ENCODE measurements around the gene PKP4. TPM values are rescaled to one million over a fixed set of nuclear protein-coding genes. Genes with fewer than 3 reads are reported as not detected.

The PKP4 gene
- total RNA-seq, 1 experiment from 2014 or later: 55.2 TPM

DNA sequence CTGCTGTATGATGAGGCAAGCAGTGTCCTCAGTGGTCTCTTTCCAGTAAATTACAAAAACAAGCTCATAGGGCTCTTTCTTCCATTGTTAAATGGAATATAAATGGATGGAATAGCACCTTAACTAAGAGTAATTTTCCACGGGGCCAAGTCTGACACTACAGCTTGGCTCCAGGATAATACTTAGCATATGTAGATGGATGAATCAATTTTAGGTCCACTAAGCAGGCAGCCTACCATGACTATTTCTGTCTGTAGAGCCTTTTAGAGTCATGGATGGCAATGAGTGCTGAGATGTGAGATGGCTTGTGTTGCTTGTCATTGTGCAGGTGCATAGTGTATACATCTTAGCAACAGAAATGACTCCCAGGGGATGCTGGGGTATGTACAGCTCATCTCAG, 125.9 kb downstream of the PKP4 start (continued):
- TF ChIP-seq, protein P1, sequence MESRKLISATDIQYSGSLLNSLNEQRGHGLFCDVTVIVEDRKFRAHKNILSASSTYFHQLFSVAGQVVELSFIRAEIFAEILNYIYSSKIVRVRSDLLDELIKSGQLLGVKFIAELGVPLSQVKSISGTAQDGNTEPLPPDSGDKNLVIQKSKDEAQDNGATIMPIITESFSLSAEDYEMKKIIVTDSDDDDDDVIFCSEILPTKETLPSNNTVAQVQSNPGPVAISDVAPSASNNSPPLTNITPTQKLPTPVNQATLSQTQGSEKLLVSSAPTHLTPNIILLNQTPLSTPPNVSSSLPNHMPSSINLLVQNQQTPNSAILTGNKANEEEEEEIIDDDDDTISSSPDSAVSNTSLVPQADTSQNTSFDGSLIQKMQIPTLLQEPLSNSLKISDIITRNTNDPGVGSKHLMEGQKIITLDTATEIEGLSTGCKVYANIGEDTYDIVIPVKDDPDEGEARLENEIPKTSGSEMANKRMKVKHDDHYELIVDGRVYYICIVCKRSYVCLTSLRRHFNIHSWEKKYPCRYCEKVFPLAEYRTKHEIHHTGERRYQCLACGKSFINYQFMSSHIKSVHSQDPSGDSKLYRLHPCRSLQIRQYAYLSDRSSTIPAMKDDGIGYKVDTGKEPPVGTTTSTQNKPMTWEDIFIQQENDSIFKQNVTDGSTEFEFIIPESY (IDR thresholded peaks at IDR 0.05; ENCODE audit: extremely low read depth, insufficient replicate concordance, low read length): no peak
- no peak for TF ChIP-seq ELF1 (IDR thresholded peaks at IDR 0.05; ENCODE audit: borderline replicate concordance, low read depth)
- no peak for TF ChIP-seq EGR1 (IDR thresholded peaks at IDR 0.05; ENCODE audit: low read depth)
- no peak for TF ChIP-seq FOSL1 (IDR thresholded peaks at IDR 0.05; ENCODE audit: low read depth)

GRCh38 chr2:158583923-158584322, 127.2 kb downstream of the PKP4 start:
- no TSS peak for BruUV-seq (replicated peaks)
- Histone ChIP-seq H3K79me2 (ENCODE audit: insufficient read depth, low read length) (no peaks in the 10 kb centered on the region), H4K20me1 (ENCODE audit: insufficient read depth) (peaks cover 5% of the 10 kb centered on the region; the same call in 1 of the 2 replicates), H2AFZ (ENCODE audit: low read depth, low read length, poor library complexity, severe bottlenecking) (no peak overlapping the region), H3K36me3 (ENCODE audit: control insufficient read depth in 1 of 2, insufficient read depth in 2 of 2, low read length in 2 of 2) (no peaks in the 10 kb centered on the region; a peak in 1 of 4 replicates), H3K4me3 (replicated peaks in 1 of 2; ENCODE audit: low read depth in 1 of 2, low read length in 2 of 2) (no peak overlapping the region), H3K27me3 (ENCODE audit: insufficient read depth, low read length) (no peaks in the 10 kb centered on the region), H3K4me1 (ENCODE audit: control insufficient read depth in 1 of 2, insufficient read depth in 2 of 2, low read length in 2 of 2) (no peaks in the 10 kb centered on the region), H3K9me2 (ENCODE audit: insufficient read depth) (no peaks in the 10 kb centered on the region), H3K4me2 (ENCODE audit: low read length) (no peak overlapping the region), H3K9ac (ENCODE audit: low read length) (no peak overlapping the region), H3K27ac (ENCODE audit: low read depth, low read length) (no peak overlapping the region), H3K9me3 (ENCODE audit: control insufficient read depth in 1 of 2, insufficient read depth in 1 of 2, low read depth in 1 of 2, low read length in 2 of 2) (no peaks in the 10 kb centered on the region)
- CTCF ChIA-PET: no interaction called here
- ATAC-seq: no peak
- POLR2A ChIA-PET: no interaction called here
- intact Hi-C loops (cut with micrococcal nuclease): no loop called here
- TF ChIP-seq CTCF (IDR thresholded peaks at IDR 0.05 in 2 of 3, conservative IDR thresholded peaks at IDR 0.05 in 1 of 3; ENCODE audit: borderline replicate concordance in 1 of 3, insufficient read depth in 1 of 3, low read depth in 2 of 3, low read length in 2 of 3) (no peak), RAD21 (IDR thresholded peaks at IDR 0.05; ENCODE audit: low read depth) (no peak)
- DNase-seq (ENCODE audit: low read depth, low spot score): no peak
- RAD21 ChIA-PET (ENCODE audit: low non-redundant PET in 1 of 2, low total read pairs in 2 of 2, uncharacterized antibody in 2 of 2, unreplicated experiment in 2 of 2): no interaction called here

All from HCT116 (cell line).